GM12891 (cell line): ENCODE results near the gene PPM1G.

ENCODE experiments used
- POLR2A ChIP-seq: IDR thresholded peaks from 2 replicates; pipeline ENCODE4 v1.6.1; 2011; ENCODE audit warnings: low read depth, low read length, control low read depth
- POLR2AphosphoS5 ChIP-seq: IDR thresholded peaks from 2 replicates; pipeline ENCODE4 v1.6.1; 2011; ENCODE audit warnings: low read depth, low read length, control low read depth
- TAF1 ChIP-seq: IDR thresholded peaks from 2 replicates; pipeline ENCODE4 v1.6.1; 2011; ENCODE audit warnings: low read depth, low read length, control low read depth

- TF ChIP-seq POLR2A (no peak), POLR2AphosphoS5 (no peak), TAF1 (no peak)
Measured at GRCh38 chr2:27381577-27382181, 27.7 kb downstream of the PPM1G start.
